Measurements from ENCODE around the gene ASPRV1. TPM values are rescaled to one million over a fixed set of nuclear protein-coding genes. Genes with fewer than 3 reads are reported as not detected.

The ASPRV1 gene
- total RNA-seq, 1 donor from 2014 or later, result 1.7 TPM

- H3K9me3 Mint-ChIP-seq, result no peaks in the 10 kb centered on the region
- H3K4me3 Mint-ChIP-seq, result no peak overlapping the region
- TF ChIP-seq CTCF (conservative IDR thresholded peaks at IDR 0.05), result no peak
- H3K4me1 Mint-ChIP-seq, result peaks cover 13% of the 10 kb centered on the region
- no peak for DNase-seq (ENCODE audit: low read depth, low spot score)
- H3K27me3 Mint-ChIP-seq (ENCODE audit: low read depth), result peaks cover 4% of the 10 kb centered on the region
- no peaks in the 10 kb centered on the region for H3K36me3 Mint-ChIP-seq (ENCODE audit: low read depth)
- no peak overlapping the region for H3K27ac Mint-ChIP-seq (ENCODE audit: unreplicated experiment)
Observed at GRCh38 chr2:69917852-69918251, 43.6 kb downstream of the ASPRV1 start.

GRCh38 chr2:69916106-69916505 lies 45.3 kb downstream of the ASPRV1 start:
- no peak for TF ChIP-seq CTCF (conservative IDR thresholded peaks at IDR 0.05)
- DNase-seq (ENCODE audit: low read depth, low spot score), result no peak
- Mint-ChIP-seq H3K36me3 (ENCODE audit: low read depth) (no peaks in the 10 kb centered on the region), H3K4me3 (peak overlapping the region; percentile 79), H3K27ac (ENCODE audit: unreplicated experiment) (no peak overlapping the region), H3K9me3 (no peaks in the 10 kb centered on the region), H3K4me1 (peaks cover 16% of the 10 kb centered on the region), H3K27me3 (ENCODE audit: low read depth) (peaks cover 4% of the 10 kb centered on the region)

- H3K9me3 Mint-ChIP-seq, result no peaks in the 10 kb centered on the region
- H3K27me3 Mint-ChIP-seq (ENCODE audit: low read depth), result peaks cover 4% of the 10 kb centered on the region
- peak within 1 kb of the TSS; percentile 98 for H3K27ac Mint-ChIP-seq (ENCODE audit: unreplicated experiment)
- no peak for TF ChIP-seq CTCF (conservative IDR thresholded peaks at IDR 0.05)
- H3K4me3 Mint-ChIP-seq, result peak within 1 kb of the TSS; percentile 96
- peaks cover 16% of the 10 kb centered on the region for H3K4me1 Mint-ChIP-seq
- DNase-seq (ENCODE audit: low read depth, low spot score), result no peak
- H3K36me3 Mint-ChIP-seq (ENCODE audit: low read depth), result no peaks in the 10 kb centered on the region
Observed at GRCh38 chr2:69914950-69915945, 46.2 kb downstream of the ASPRV1 start, which contains the start of gene MXD1. Gene MXD1 (plus strand): TSS chr2:69915109. CDS start chr2:69915331, 222 bp downstream.

GRCh38 chr2:69914164-69914949 lies 47.1 kb downstream of the ASPRV1 start:
- Mint-ChIP-seq H3K4me3 (peak overlapping the region; percentile 96), H3K9me3 (no peaks in the 10 kb centered on the region), H3K27ac (ENCODE audit: unreplicated experiment) (peak overlapping the region; percentile 98), H3K36me3 (ENCODE audit: low read depth) (no peaks in the 10 kb centered on the region), H3K4me1 (peaks cover 16% of the 10 kb centered on the region), H3K27me3 (ENCODE audit: low read depth) (peaks cover 4% of the 10 kb centered on the region)
- DNase-seq (ENCODE audit: low read depth, low spot score), result peak; percentile 99
- peak; percentile 29 for TF ChIP-seq CTCF (conservative IDR thresholded peaks at IDR 0.05)

- TF ChIP-seq CTCF (conservative IDR thresholded peaks at IDR 0.05), result peak; percentile 82
- no peaks in the 10 kb centered on the region for H3K36me3 Mint-ChIP-seq (ENCODE audit: low read depth)
- H3K4me1 Mint-ChIP-seq, result peaks cover 16% of the 10 kb centered on the region
- H3K27me3 Mint-ChIP-seq (ENCODE audit: low read depth), result peaks cover 4% of the 10 kb centered on the region
- peak overlapping the region; percentile 86 for H3K4me3 Mint-ChIP-seq
- H3K27ac Mint-ChIP-seq (ENCODE audit: unreplicated experiment), result no peak overlapping the region
- DNase-seq (ENCODE audit: low read depth, low spot score), result no peak
- H3K9me3 Mint-ChIP-seq, result no peaks in the 10 kb centered on the region
Observed at GRCh38 chr2:69911985-69912563, 49.4 kb downstream of the ASPRV1 start.

Data from neural crest cell (in vitro differentiated cells).